Measurements from ENCODE around the gene MAP3K15. TPM values are rescaled to one million over a fixed set of nuclear protein-coding genes. Genes with fewer than 3 reads are reported as not detected.
"Not testable (repeated sequence)": the region's sequence is repeated elsewhere in the genome, so short reads cannot be mapped to it uniquely, and the experiment has no call there.

MAP3K15 gene
- total RNA-seq, 1 donor from 2014 or later: not detected

DNA sequence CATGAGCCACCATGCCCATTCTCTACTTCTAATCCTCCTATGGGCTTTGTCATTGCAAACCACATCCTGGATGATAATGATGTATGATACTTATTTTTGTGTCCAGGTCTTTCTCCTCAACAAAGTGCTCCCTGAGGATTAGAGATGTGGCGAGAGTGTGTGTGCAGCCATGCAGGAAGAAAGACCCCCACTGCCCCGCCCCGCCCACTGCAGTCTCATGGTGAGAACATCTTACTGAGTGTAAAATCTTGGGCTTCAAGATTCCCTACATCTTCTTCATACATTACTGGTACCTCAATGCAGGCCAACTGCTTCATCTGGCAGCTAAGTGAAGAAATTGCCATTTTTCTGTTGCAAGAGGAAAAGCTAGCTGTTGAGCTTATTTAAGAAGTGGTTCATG lies 25.9 kb upstream of the MAP3K15 start:
- intact Hi-C loops (cut with DNase I): no loop called here
- no peak for ATAC-seq (ENCODE audit: poor library complexity)
- DNase-seq: no peak

DNA sequence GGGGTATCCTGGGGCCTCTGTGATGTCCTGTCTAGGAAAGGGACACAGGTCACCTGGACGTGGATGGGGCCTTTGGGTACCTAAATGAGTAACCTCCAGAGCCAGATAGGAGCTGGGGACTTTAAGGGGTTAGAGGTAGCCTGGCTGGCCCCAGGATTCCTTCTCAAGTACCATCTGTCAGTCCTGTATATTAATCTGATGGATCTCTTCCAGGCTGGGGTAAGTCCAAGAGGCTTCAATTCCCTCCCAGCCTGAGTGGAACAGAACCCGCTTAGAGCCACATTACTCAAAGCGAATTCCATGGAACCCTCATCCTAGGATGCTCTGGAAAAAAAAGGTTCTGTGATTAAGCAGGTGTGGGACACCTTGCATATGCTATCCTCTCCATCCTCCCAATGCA lies 24.8 kb upstream of the MAP3K15 start:
- intact Hi-C loops (cut with DNase I): no loop called here
- no peak for ATAC-seq (ENCODE audit: poor library complexity)
- DNase-seq: no peak

- no peak for ATAC-seq (ENCODE audit: poor library complexity)
- intact Hi-C loops (cut with DNase I): loop anchor here (10.0 kb wide), 1 partner anchor 155 kb away; no protein-coding TSS in a partner anchor
Measured at GRCh38 chrX:19539665-19540064, 24.4 kb upstream of the MAP3K15 start.

DNA sequence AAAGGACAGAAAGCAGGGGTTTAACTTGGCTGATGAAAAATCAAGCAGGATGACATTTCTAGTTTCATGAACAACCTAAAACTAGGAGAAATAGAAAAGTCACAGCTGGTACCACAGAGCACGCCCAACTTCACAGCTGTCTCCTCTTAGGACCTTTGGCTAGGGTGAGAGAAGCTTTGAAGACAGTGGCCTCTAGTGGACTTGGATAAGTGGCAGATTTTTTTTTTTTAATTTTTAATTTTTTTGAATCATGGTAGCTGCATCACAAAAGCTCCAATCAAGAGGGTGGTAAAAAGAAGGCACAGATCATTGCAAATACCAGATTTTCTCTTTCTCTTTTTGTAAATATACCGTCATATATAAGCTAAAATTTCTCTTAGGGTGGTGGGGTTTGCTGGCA lies 20.2 kb upstream of the MAP3K15 start:
- DNase-seq (no peak), ATAC-seq (ENCODE audit: poor library complexity) (no peak)
- intact Hi-C loops (cut with DNase I): loop anchor here (10.0 kb wide), 1 partner anchor 151 kb away; no protein-coding TSS in a partner anchor

More at GRCh38 chrX:19539665-19540064, 24.4 kb upstream of the MAP3K15 start:
- DNase-seq: no peak

DNA sequence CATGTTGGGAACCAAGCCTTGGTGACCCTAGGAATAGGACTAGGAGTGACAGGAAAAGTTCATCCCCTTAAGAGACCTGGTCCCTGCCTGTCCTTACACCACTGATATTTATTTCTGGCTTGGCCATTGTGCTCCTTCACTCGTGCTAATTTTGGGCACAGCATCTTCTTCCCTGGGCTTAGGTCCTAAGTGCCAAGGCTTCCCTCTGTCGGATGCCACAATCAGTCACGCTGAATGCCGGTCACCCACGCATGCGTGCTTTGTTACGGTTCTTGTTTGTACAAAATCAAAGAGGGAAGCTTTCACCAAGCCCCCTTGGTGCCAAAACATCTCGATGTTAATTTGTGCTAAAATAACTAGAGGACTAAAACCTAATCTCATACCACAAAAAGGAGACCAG lies 17.4 kb upstream of the MAP3K15 start:
- intact Hi-C loops (cut with DNase I): loop anchor here (10.0 kb wide), 1 partner anchor 148 kb away; no protein-coding TSS in a partner anchor
- no peak for DNase-seq
- ATAC-seq (ENCODE audit: poor library complexity): peak; percentile 84

DNA sequence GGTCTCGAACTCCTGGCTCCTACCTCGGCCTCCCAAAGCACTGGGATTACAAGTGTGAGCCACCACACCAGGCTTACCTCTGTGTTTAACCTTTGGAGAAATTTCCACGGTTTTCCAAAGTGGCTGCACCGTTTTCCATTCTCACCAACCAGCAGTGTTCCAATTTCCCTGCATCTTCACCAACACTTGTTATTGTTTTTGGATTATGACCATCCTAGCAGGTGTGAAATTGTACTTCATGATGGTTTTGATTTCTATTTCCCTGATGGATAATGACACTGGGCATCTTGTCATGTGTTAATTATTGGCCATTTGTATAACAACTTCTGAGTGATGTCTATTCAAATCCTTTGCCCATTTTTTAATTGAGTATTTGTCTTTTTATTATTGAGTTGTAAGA lies 2.7 kb upstream of the MAP3K15 start:
- ATAC-seq (ENCODE audit: poor library complexity) (no peak), DNase-seq (no peak)
- intact Hi-C loops (cut with DNase I): no loop called here

- ATAC-seq (ENCODE audit: poor library complexity): no peak
- intact Hi-C loops (cut with DNase I): no loop called here
- DNase-seq: no peak
Measured at GRCh38 chrX:19515615-19516105, 352 bp upstream of the MAP3K15 start.

GRCh38 chrX:19513383-19513782 lies 1.9 kb downstream of the MAP3K15 start:
- intact Hi-C loops (cut with DNase I): no loop called here
- DNase-seq (no peak), ATAC-seq (ENCODE audit: poor library complexity) (no peak)

DNA sequence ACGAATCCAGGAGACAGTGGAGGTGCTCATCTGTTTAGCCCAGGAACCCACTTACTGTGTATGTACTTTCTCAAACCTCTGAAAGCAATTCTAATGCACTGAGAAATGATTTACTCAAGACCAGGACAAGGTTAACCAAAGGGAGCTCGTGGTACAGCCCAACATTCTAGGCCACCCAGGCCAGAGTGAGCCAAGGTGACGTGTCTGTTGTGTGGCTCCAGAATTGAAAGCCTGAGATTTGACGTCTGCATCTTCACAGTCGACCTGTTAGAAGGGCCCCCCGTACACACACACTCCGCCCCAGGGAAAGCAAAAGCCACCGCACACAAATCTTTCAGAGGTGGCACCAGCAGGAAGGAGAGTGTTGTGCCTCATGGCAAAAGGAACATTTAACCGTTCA lies 2.3 kb downstream of the MAP3K15 start:
- ATAC-seq (ENCODE audit: poor library complexity): no peak
- intact Hi-C loops (cut with DNase I): no loop called here
- DNase-seq: no peak

- ATAC-seq (ENCODE audit: poor library complexity): no peak
- no peak for DNase-seq
- intact Hi-C loops (cut with DNase I): no loop called here
Measured at GRCh38 chrX:19512359-19512758, 2.9 kb downstream of the MAP3K15 start.

DNA sequence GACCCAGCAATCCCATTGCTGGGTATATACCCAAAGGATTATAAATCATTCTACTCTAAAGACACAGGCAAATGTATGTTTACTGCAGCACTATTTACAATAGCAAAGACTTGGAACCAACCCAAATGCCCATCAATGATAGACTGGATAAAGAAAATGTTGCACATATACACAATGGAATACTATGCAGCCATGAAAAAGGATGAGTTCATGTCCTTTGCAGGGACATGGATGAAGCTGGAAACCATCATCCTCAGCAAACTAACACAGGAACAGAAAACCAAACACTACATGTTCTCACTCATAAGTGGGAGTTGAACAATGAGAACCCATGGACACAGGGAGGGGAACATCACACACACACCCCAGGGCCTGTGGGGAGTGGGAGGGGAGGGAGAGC lies 3.5 kb downstream of the MAP3K15 start:
- ATAC-seq (ENCODE audit: poor library complexity); DNase-seq; intact Hi-C loops (cut with DNase I): not testable (repeated sequence)

- ATAC-seq (ENCODE audit: poor library complexity): no peak
- no peak for DNase-seq
- intact Hi-C loops (cut with DNase I): no loop called here
Measured at GRCh38 chrX:19496711-19497110, 18.6 kb downstream of the MAP3K15 start.

DNA sequence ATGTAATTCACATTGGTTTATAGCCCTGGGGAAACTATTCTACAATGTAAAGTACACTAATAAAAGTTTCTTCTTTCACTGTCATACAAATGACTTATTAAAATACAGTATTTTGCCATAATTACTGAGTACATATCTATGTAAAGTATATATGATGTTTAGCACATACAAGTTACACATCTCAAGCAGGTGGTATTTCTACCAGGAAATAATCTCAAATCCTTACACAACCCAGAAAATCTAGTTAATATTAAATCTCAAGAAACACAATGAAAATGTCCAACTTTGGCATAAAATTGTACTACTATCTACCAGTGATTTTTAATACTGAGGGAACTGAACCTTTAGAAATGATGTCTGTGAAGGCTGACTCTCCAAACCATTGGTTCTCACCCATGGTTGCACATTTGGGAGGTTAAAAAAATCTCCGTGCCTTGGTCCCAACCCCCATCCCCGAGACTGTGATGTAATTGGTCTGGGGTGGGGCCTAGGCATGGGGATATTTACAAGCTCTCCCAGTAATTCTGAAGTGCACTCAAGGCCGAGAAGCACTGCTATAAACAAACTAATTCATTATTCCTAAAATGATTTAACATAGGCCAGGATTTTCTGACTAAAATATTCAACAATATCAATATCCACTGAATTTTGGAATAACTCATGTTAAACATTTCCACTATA lies 27.6 kb downstream of the MAP3K15 start:
- no peak for ATAC-seq (ENCODE audit: poor library complexity)
- intact Hi-C loops (cut with DNase I): no loop called here
- no peak for DNase-seq

DNA sequence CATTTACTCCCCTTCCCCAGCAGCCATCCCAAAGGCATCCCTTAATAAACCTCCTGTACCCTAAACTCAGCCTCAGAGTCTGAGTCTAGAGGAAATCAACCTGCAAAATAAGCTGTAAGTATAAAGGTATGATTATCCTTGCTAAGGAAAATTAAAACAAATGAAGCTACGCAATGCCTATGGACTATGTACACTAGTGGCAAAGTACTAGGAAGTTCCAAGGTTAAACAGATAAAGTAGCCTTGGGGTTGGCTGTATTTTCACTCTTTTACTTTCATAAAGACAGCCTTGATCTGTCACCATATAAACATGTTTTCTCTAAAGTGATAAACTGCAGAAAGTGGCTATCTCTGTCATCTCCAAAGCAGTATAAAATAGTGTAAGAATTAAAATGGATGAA lies 35.9 kb downstream of the MAP3K15 start:
- DNase-seq: no peak
- no peak for ATAC-seq (ENCODE audit: poor library complexity)
- intact Hi-C loops (cut with DNase I): no loop called here

- intact Hi-C loops (cut with DNase I); ATAC-seq (ENCODE audit: poor library complexity); DNase-seq: not testable (repeated sequence)
Measured at GRCh38 chrX:19468383-19468782, 46.9 kb downstream of the MAP3K15 start.

GRCh38 chrX:19462879-19463278 lies 52.4 kb downstream of the MAP3K15 start:
- ATAC-seq (ENCODE audit: poor library complexity): no peak
- intact Hi-C loops (cut with DNase I): no loop called here
- no peak for DNase-seq

- ATAC-seq (ENCODE audit: poor library complexity) (no peak), DNase-seq (no peak)
- intact Hi-C loops (cut with DNase I): no loop called here
Measured at GRCh38 chrX:19462231-19462630, 53.1 kb downstream of the MAP3K15 start.

GRCh38 chrX:19457662-19458061 lies 57.6 kb downstream of the MAP3K15 start:
- intact Hi-C loops (cut with DNase I): no loop called here
- ATAC-seq (ENCODE audit: poor library complexity) (no peak), DNase-seq (no peak)

DNA sequence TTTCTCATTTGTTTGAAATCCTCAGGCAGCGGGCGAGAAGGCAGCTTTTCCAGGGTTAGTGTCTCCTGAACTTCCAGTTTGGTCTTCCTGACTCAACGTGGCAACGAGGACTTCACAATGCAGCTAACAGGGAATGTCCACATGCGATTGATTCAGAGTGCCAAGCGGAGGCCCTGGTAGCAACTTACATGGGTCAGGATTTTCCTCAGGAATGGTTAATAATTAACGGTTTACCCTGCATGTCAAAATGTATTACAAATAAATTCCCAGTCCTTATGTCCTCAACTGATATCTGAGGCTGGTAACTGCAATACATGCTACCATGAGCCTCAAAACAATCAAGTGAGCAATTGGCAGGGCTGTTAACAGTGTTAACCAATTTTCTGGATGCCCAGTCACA lies 67.2 kb downstream of the MAP3K15 start:
- ATAC-seq (ENCODE audit: poor library complexity) (no peak), DNase-seq (no peak)
- intact Hi-C loops (cut with DNase I): no loop called here

GRCh38 chrX:19446397-19446796 lies 68.9 kb downstream of the MAP3K15 start:
- intact Hi-C loops (cut with DNase I): no loop called here
- DNase-seq (no peak), ATAC-seq (ENCODE audit: poor library complexity) (no peak)

- DNase-seq; ATAC-seq (ENCODE audit: poor library complexity); intact Hi-C loops (cut with DNase I): not testable (repeated sequence)
Measured at GRCh38 chrX:19445772-19446171, 69.5 kb downstream of the MAP3K15 start.

Measured in Right ventricle myocardium superior (tissue), 1 donor.